Kidney (tissue), 14 donors: Measurements from ENCODE around the gene MYO16. TPM values are rescaled to one million over a fixed set of nuclear protein-coding genes. Genes with fewer than 3 reads are reported as not detected.

ENCODE experiments used
- DNase-seq, 5 donors: peaks; one replicate each; pipeline ENCODE4 v3.0.0-alpha.2; 2013 to 2020
- FAIRE-seq: peaks from 2 replicates; lab custom pipeline; 2012; peaks lifted over from hg19 to GRCh38; lab: Jason Lieb, UNC
- H3K27ac ChIP-seq, 2 donors: one replicate each; pipeline ENCODE4 v1.7.0; 2013; ENCODE audit warnings: low read depth in 2 of 2, low read length in 2 of 2, inconsistent platforms in 1 of 2
- H3K27me3 ChIP-seq: one replicate; pipeline ENCODE4 v1.7.1; 2013; ENCODE audit warnings: low read length, inconsistent platforms; ENCODE audit not compliant: control insufficient read depth, insufficient read depth
- H3K36me3 ChIP-seq, 3 donors: one replicate each; pipeline versions ENCODE4 v1.7.0 to v1.7.1; 2013; ENCODE audit warnings: low read length in 3 of 3, control low read depth in 1 of 3, inconsistent platforms in 1 of 3; ENCODE audit not compliant: insufficient read depth in 3 of 3, control insufficient read depth in 2 of 3
- H3K4me1 ChIP-seq, 3 donors: one replicate each; pipeline versions ENCODE4 v1.7.0 to v1.7.1; 2013; ENCODE audit warnings: low read length in 3 of 3, inconsistent platforms in 1 of 3, low read depth in 1 of 3; ENCODE audit not compliant: control insufficient read depth in 2 of 3, insufficient read depth in 2 of 3
- H3K4me3 ChIP-seq, 3 donors: one replicate each; pipeline versions ENCODE4 v1.7.0 to v1.8.1; 2013; ENCODE audit warnings: low read length in 3 of 3, control low read depth in 1 of 3, inconsistent platforms in 1 of 3
- H3K9ac ChIP-seq, 3 donors: one replicate each; pipeline versions ENCODE4 v1.7.0 to v1.7.1; 2013; ENCODE audit warnings: low read length in 3 of 3, control low read depth in 1 of 3, inconsistent platforms in 1 of 3
- H3K9me3 ChIP-seq, 3 donors: one replicate each; pipeline versions ENCODE4 v1.7.0 to v1.7.1; 2013; ENCODE audit warnings: low read length in 3 of 3, control low read depth in 1 of 3, inconsistent platforms in 1 of 3; ENCODE audit not compliant: control insufficient read depth in 2 of 3, insufficient read depth in 1 of 3
- CTCF ChIP-seq: IDR thresholded peaks from 3 replicates; pipeline ENCODE4 v1.5.1; 2012; ENCODE audit warnings: mild to moderate bottlenecking, moderate library complexity, borderline replicate concordance; ENCODE audit not compliant: insufficient read depth; ENCODE audit errors: extremely low read depth
- intact Hi-C: fragments of 100-400 bp; cut with DNase I; formaldehyde crosslinking; loops from one replicate; pipeline ENCODE4 v1.11.1; 2022
- polyA plus RNA-seq: library from polyadenylated mRNA; stranded (reverse); fragments of 350-450 nt; fragmentation: Illumina TruSeq; extraction: RNeasy Lipid Tissue Mini Kit (QIAGEN cat#74804); gene quantifications from one replicate; pipeline ENCODE4 v1.2.3, GENCODE V29; 2014; ENCODE audit warnings: low read depth, low replicate concordance; ENCODE audit not compliant: insufficient read depth
- total RNA-seq: library from RNA; stranded (reverse); fragmentation: NEBNext Ultra II Directional; extraction: Animal tissue kit (Norgen Biotek cat#: 25700); gene quantifications from one replicate; pipeline ENCODE4 v1.2.1, GENCODE V29; 2021
- donor health status: control.
- donor health status: control.
- donor health status: control.
- donor health status: control.
- donor health status: control.
- donor health status: DM: yes; HTN: yes; CAD: no.
- donor health status: Normal renal cell carcinoma (clear cell type).

Gene MYO16
- total and polyA plus RNA-seq, 2 donors from 2014 or later: 0.22 to 0.43 TPM

- Histone ChIP-seq H3K4me3 (no peak overlapping the region), H3K9ac (no peak overlapping the region), H3K36me3 (no peaks in the 10 kb centered on the region), H3K9me3 (no peaks in the 10 kb centered on the region), H3K4me1 (no peaks in the 10 kb centered on the region), H3K27ac (no peak overlapping the region), H3K27me3 (no peaks in the 10 kb centered on the region)
- FAIRE-seq (no peak), DNase-seq (no peak)
- intact Hi-C loops: no loop called here
- TF ChIP-seq CTCF: no peak
Measured at GRCh38 chr13:108747843-108748242, 118.4 kb downstream of the MYO16 start.

- FAIRE-seq: no peak
- no peaks in the 10 kb centered on the region for H3K4me1 ChIP-seq
Measured at GRCh38 chr13:108752276-108752675, 122.9 kb downstream of the MYO16 start.

GRCh38 chr13:108755083-108755482 is 125.7 kb downstream of the MYO16 start:
- no peaks in the 10 kb centered on the region for H3K36me3 ChIP-seq
- peak in 1 of 5 donors; percentile 35 for DNase-seq
- H3K9me3 ChIP-seq: no peaks in the 10 kb centered on the region
- H3K27ac ChIP-seq: no peak overlapping the region
- H3K9ac ChIP-seq: no peak overlapping the region
- no peak for FAIRE-seq
- H3K27me3 ChIP-seq: no peaks in the 10 kb centered on the region
- H3K4me3 ChIP-seq: no peak overlapping the region
- H3K4me1 ChIP-seq: no peaks in the 10 kb centered on the region
- no peak for TF ChIP-seq CTCF
- intact Hi-C loops: no loop called here

More at GRCh38 chr13:108752276-108752675, 122.9 kb downstream of the MYO16 start:
- Histone ChIP-seq H3K9ac (no peak overlapping the region), H3K9me3 (no peaks in the 10 kb centered on the region), H3K27ac (no peak overlapping the region), H3K36me3 (no peaks in the 10 kb centered on the region), H3K4me3 (no peak overlapping the region), H3K27me3 (no peaks in the 10 kb centered on the region)
- no peak for DNase-seq
- intact Hi-C loops: no loop called here
- TF ChIP-seq CTCF: no peak

- no peak for FAIRE-seq
- Histone ChIP-seq H3K9ac (no peak overlapping the region), H3K27me3 (no peaks in the 10 kb centered on the region), H3K4me3 (no peak overlapping the region), H3K36me3 (no peaks in the 10 kb centered on the region), H3K27ac (no peak overlapping the region), H3K4me1 (no peaks in the 10 kb centered on the region), H3K9me3 (no peaks in the 10 kb centered on the region)
- TF ChIP-seq CTCF: no peak
- no peak for DNase-seq
- intact Hi-C loops: no loop called here
Measured at GRCh38 chr13:108760129-108760528, 130.7 kb downstream of the MYO16 start.
